GM12878 (cell line): Measurements from ENCODE around the gene CD79A. TPM values are rescaled to one million over a fixed set of nuclear protein-coding genes. Genes with fewer than 3 reads are reported as not detected.

ENCODE experiments used
- ATAC-seq: fragments of 200-7000 bp; cut with Tn5 transposase; 3 replicates; pipeline ENCODE4 v1.9.1; 2020; ENCODE audit warnings: mild to moderate bottlenecking, moderate library complexity
- BruUV-seq: library from RNA; stranded (reverse); fragments of 400-500 nt; replicated peaks from 2 replicates; lab custom pipeline; 2021; lab: Mats Ljungman, UMichigan
- CTCF ChIA-PET: fragments of 300-600 bp; sonication (Branson Sonifier 250); formaldehyde crosslinking; extraction: SDS; loops from one replicate; lab custom pipeline; 2021; ENCODE audit warnings: inconsistent platforms; lab: Yijun Ruan, JAX
- POLR2A ChIA-PET: fragments of 350-600 bp; formaldehyde crosslinking; extraction: SDS; loops from one replicate; lab custom pipeline; 2021; ENCODE audit warnings: inconsistent platforms; lab: Charles Lee
- RAD21 ChIA-PET: fragments of 300-600 bp; sonication (Branson Sonifier 250); formaldehyde crosslinking; loops from one replicate; lab custom pipeline; 2023; ENCODE audit warnings: antibody characterized with exemption; ENCODE audit not compliant: unreplicated experiment; lab: Charles Lee
- SMC1A ChIA-PET: fragments of 300-600 bp; sonication (Branson Sonifier 250); formaldehyde crosslinking; loops from one replicate; lab custom pipeline; 2023; ENCODE audit not compliant: unreplicated experiment, uncharacterized antibody; lab: Charles Lee
- DNase-seq: peaks from one replicate; pipeline ENCODE4 v3.0.0-alpha.2; 2011; ENCODE audit warnings: low read depth, low spot score
- FAIRE-seq: peaks from 3 replicates; lab custom pipeline; 2011; peaks lifted over from hg19 to GRCh38; lab: Jason Lieb, UNC
- H2AFZ ChIP-seq: 2 replicates; pipeline ENCODE4 v1.6.0; 2011; ENCODE audit warnings: low read depth, low read length, control low read depth; ENCODE audit not compliant: control insufficient read depth
- H3K27ac ChIP-seq: 2 replicates; pipeline ENCODE4 v1.5.1; 2011; ENCODE audit warnings: control low read depth; ENCODE audit not compliant: control insufficient read depth, insufficient read depth
- H3K27me3 ChIP-seq, 2 experiments: replicated peaks in 1 of 2; 2 replicates each; pipeline versions ENCODE4 v1.6.0 to v1.6.1; 2011; ENCODE audit warnings: low read length in 1 of 2; ENCODE audit not compliant: control insufficient read depth in 2 of 2, insufficient read depth in 2 of 2
- H3K36me3 ChIP-seq, 2 experiments: 2 replicates each; pipeline ENCODE4 v1.5.1; 2011; ENCODE audit warnings: low read length in 1 of 2; ENCODE audit not compliant: control insufficient read depth in 2 of 2, insufficient read depth in 2 of 2
- H3K4me1 ChIP-seq: 2 replicates; pipeline ENCODE4 v1.6.1; 2011; ENCODE audit warnings: mild to moderate bottlenecking, low read length, moderate library complexity, mixed read lengths; ENCODE audit not compliant: control insufficient read depth, insufficient read depth
- H3K4me2 ChIP-seq: 2 replicates; pipeline ENCODE4 v1.6.0; 2011; ENCODE audit warnings: control low read depth; ENCODE audit not compliant: control insufficient read depth, insufficient read depth
- H3K4me3 ChIP-seq: fragments of 200-600 bp; sonication (generic); 2 replicates; pipeline ENCODE4 v1.5.1; 2016
- H3K79me2 ChIP-seq: 2 replicates; pipeline ENCODE4 v1.6.0; 2011; ENCODE audit warnings: low read length; ENCODE audit not compliant: control insufficient read depth, insufficient read depth
- H3K9ac ChIP-seq: 2 replicates; pipeline ENCODE4 v1.8.0; 2011; ENCODE audit warnings: low read length, control low read depth, mixed read lengths; ENCODE audit not compliant: control insufficient read depth, insufficient read depth
- H3K9me3 ChIP-seq: replicated peaks from 3 replicates; pipeline ENCODE4 v1.5.1; 2011; ENCODE audit warnings: mild to moderate bottlenecking, low read length; ENCODE audit not compliant: control insufficient read depth, insufficient read depth
- H4K20me1 ChIP-seq: 2 replicates; pipeline ENCODE4 v1.6.0; 2011; ENCODE audit not compliant: control insufficient read depth, insufficient read depth
- BHLHE40 ChIP-seq, 2 experiments: fragments of 450-650 bp in 1 of 2; IDR thresholded peaks; 2 replicates each; pipeline ENCODE4 v1.6.1; 2011 to 2017; ENCODE audit warnings: low read depth in 2 of 2, borderline replicate concordance in 1 of 2, improper control_type of control experiment in 1 of 2, low read length in 1 of 2, mild to moderate bottlenecking in 1 of 2
- CEBPZ ChIP-seq: fragments of 150-350 bp; IDR thresholded peaks from 2 replicates; pipeline ENCODE4 v1.6.1; 2016; ENCODE audit warnings: low read depth, low read length
- ESRRA ChIP-seq: IDR thresholded peaks from 2 replicates; pipeline ENCODE4 v1.6.1; 2012; ENCODE audit warnings: mild to moderate bottlenecking, low read length, improper control_type of control experiment
- PML ChIP-seq: IDR thresholded peaks from 2 replicates; pipeline ENCODE4 v1.6.1; 2012; ENCODE audit warnings: low read length, inconsistent platforms
- POLR2AphosphoS5 ChIP-seq: IDR thresholded peaks from 2 replicates; pipeline ENCODE4 v1.6.1; 2011; ENCODE audit warnings: mild to moderate bottlenecking, low read length, inconsistent platforms
- SIN3A ChIP-seq: IDR thresholded peaks from 2 replicates; pipeline ENCODE4 v1.6.1; 2012; ENCODE audit warnings: low read depth, low read length, improper control_type of control experiment
- SKIL ChIP-seq: fragments of 450-650 bp; IDR thresholded peaks from 2 replicates; pipeline ENCODE4 v1.6.1; 2017; ENCODE audit warnings: mild to moderate bottlenecking, low read depth, inconsistent platforms; ENCODE audit not compliant: poor library complexity, severe bottlenecking
- WGBS: methylation state at CpG from one replicate; pipeline ENCODE4 v1.1.6; 2016; ENCODE audit warnings: low lambda C conversion rate; ENCODE audit not compliant: insufficient replicate concordance, insufficient coverage; ENCODE audit errors: missing lambda C conversion rate; 5-methylcytosine and 5-hydroxymethylcytosine counted together
- in situ Hi-C: fragments of 300-500 bp; cut with MboI; formaldehyde crosslinking; loops from 9 replicates; pipeline ENCODE4 v1.14.3; 2018; ENCODE audit warnings: mixed read lengths
- intact Hi-C: fragments of 100-400 bp; cut with micrococcal nuclease; formaldehyde crosslinking; loops from one replicate; pipeline ENCODE4 v1.14.2; 2022; ENCODE audit not compliant: unreplicated experiment
- polyA plus RNA-seq, 11 experiments: library from polyadenylated mRNA; depleted of rRNA in 4 of 11; unstranded in 6 of 11; stranded (reverse) in 5 of 11; fragments of >200 nt; fragmentation: Nextera tagmentation in 4 of 11; fragmentation: Illumina TruSeq in 1 of 11; extraction: Ambion mirVana in 4 of 11; extraction: Trizol in 1 of 11; gene quantifications; 1 replicate in 1 of 11; 2 replicates in 10 of 11; pipeline versions ENCODE4 v1.2.1 to v1.2.3, GENCODE V29; 2011 to 2016; ENCODE audit warnings: inconsistent platforms in 2 of 11, missing spikeins in 2 of 11, low read depth in 1 of 11
- total RNA-seq, 4 experiments: library from RNA; depleted of rRNA in 3 of 4; stranded (reverse); fragments of >200 nt in 3 of 4; fragmentation: Illumina TruSeq in 1 of 4; extraction: Trizol in 1 of 4; gene quantifications; 2 replicates each; pipeline versions ENCODE4 v1.2.1 to v1.2.3, GENCODE V29; 2013 to 2021

The CD79A gene
- total and polyA plus RNA-seq, 10 of the 15 experiments (the other 5 are each of a cell fraction or from before 2014, with no cell fraction given) = 38.8 to 414 (median 282) TPM

- peak overlapping the region; percentile 84 for H3K4me2 ChIP-seq
- SMC1A ChIA-PET = interaction anchor here (0.8 to 4.9 kb wide), 8 partner anchors 7 to 91 kb away, joined by 3 to 47 read pairs (median 16); partner anchors contain the start of gene CD79A
- TF ChIP-seq ESRRA (no peak), SIN3A (0 out of 2 replicates have a peak, but pooled peaks have one; percentile 24), PML (peak; percentile 32; the same call in 1 of the 2 replicates), BHLHE40 (IDR thresholded peaks at IDR 0.05; ENCODE audit: borderline replicate concordance in 1 of 2, low read depth in 2 of 2, low read length in 1 of 2) (no peak), CEBPZ (no peak), SKIL (no peak), POLR2AphosphoS5 (0 out of 2 replicates have a peak, but pooled peaks have one; percentile 12)
- TF ChIP-seq, all 136 proteins: peak for 3
- H3K27ac ChIP-seq = peak overlapping the region; percentile 98
- 2% methylated on average over 9 of the region's 9 CpGs for WGBS
- POLR2A ChIA-PET = interaction anchor here (0.5 to 4.3 kb wide), 6 partner anchors 10 to 97 kb away, joined by 5 to 46 read pairs (median 20); partner anchors contain the start of genes CD79A and RABAC1
- intact Hi-C loops (no loop called here), in situ Hi-C loops (no loop called here)
- DNase-seq (no peak), ATAC-seq (no peak), FAIRE-seq (no peak)
- H3K79me2 ChIP-seq = peaks cover 60% of the 10 kb centered on the region
- RAD21 ChIA-PET = interaction anchor here (1.2 to 4.4 kb wide), 6 partner anchors 11 to 91 kb away, joined by 3 to 57 read pairs (median 18); partner anchors contain the start of genes CD79A and ERFL
- peaks cover 26 to 28% of the 10 kb centered on the region in 2 experiments for H3K36me3 ChIP-seq
- CTCF ChIA-PET = interaction anchor here (1.3 to 4.6 kb wide), 8 partner anchors 13 to 97 kb away, joined by 3 to 85 read pairs (median 26); partner anchors contain the start of genes CD79A and RABAC1
- H2AFZ ChIP-seq = no peak overlapping the region
- H3K9me3 ChIP-seq = no peaks in the 10 kb centered on the region
- BruUV-seq = TSS peak; percentile 57
- peak overlapping the region; percentile 100 for H3K9ac ChIP-seq
- no peaks in the 10 kb centered on the region for H3K27me3 ChIP-seq
- peak overlapping the region; percentile 94 for H3K4me3 ChIP-seq
- H3K4me1 ChIP-seq = peaks cover 30% of the 10 kb centered on the region
- peaks cover 17% of the 10 kb centered on the region for H4K20me1 ChIP-seq
These were observed 15.8 kb upstream of the CD79A start for GRCh38 chr19:41861116-41861768.
